Esophagus muscularis mucosa (tissue), 4 donors: ENCODE measurements around the gene DCP1B. TPM values are rescaled to one million over a fixed set of nuclear protein-coding genes. Genes with fewer than 3 reads are reported as not detected.
A peak's percentile ranks its signal among the peaks of the same experiment; 100 is the strongest.

ENCODE experiments used
- DNase-seq: peaks from one replicate; pipeline ENCODE4 v3.0.0-alpha.2; 2017; ENCODE audit errors: extremely low spot score
- H3K27ac ChIP-seq, 4 donors: fragments of 200-600 bp; sonication (generic); replicated peaks in 1 of 4; 1 replicate in 3 of 4; 2 replicates in 1 of 4; pipeline ENCODE4 v1.5.1; 2016 to 2019; ENCODE audit warnings: mild to moderate bottlenecking in 1 of 4
- H3K27me3 ChIP-seq, 4 donors: fragments of 200-600 bp; sonication (generic); one replicate each; pipeline versions ENCODE4 v1.5.1 to v1.6.0; 2016 to 2019
- H3K36me3 ChIP-seq, 4 donors: fragments of 200-600 bp; sonication (generic); one replicate each; pipeline ENCODE4 v1.5.1; 2016 to 2019
- H3K4me1 ChIP-seq, 4 donors: fragments of 200-600 bp; sonication (generic); one replicate each; pipeline ENCODE4 v1.5.1; 2016 to 2019
- H3K4me3 ChIP-seq, 4 donors: fragments of 200-600 bp; sonication (generic); 1 replicate in 2 of 4; 2 replicates in 2 of 4; pipeline ENCODE4 v1.5.1; 2016 to 2019; ENCODE audit warnings: mild to moderate bottlenecking in 4 of 4, moderate library complexity in 1 of 4
- H3K9me3 ChIP-seq, 4 donors: fragments of 200-600 bp; sonication (generic); 1 replicate in 3 of 4; 2 replicates in 1 of 4; pipeline ENCODE4 v1.5.1; 2016 to 2019
- CTCF ChIP-seq, 3 experiments: fragments of 200-600 bp in 2 of 3; fragments of 450-650 bp in 1 of 3; sonication (generic) in 2 of 3; IDR thresholded peaks; one replicate each; pipeline ENCODE4 v1.5.1; 2017 to 2019; ENCODE audit warnings: antibody characterized with exemption in 3 of 3, mild to moderate bottlenecking in 2 of 3, moderate library complexity in 1 of 3
- EP300 ChIP-seq: sonication (generic); formaldehyde crosslinking; IDR thresholded peaks from one replicate; pipeline ENCODE4 v1.6.1; 2017; ENCODE audit warnings: antibody characterized with exemption
- POLR2A ChIP-seq: fragments of 450-650 bp; IDR thresholded peaks from one replicate; pipeline ENCODE4 v1.6.1; 2017; ENCODE audit warnings: antibody characterized with exemption, moderate library complexity, mild to moderate bottlenecking, low read depth
- POLR2AphosphoS5 ChIP-seq, 2 donors: sonication (generic); formaldehyde crosslinking; IDR thresholded peaks; one replicate each; pipeline ENCODE4 v1.6.1; 2017; ENCODE audit warnings: antibody characterized with exemption in 2 of 2
- WGBS: methylation state at CpG from one replicate; pipeline ENCODE4 v1.1.5; 2018; 5-methylcytosine and 5-hydroxymethylcytosine counted together
- intact Hi-C: fragments of 100-400 bp; cut with DNase I; formaldehyde crosslinking; loops from one replicate; pipeline ENCODE4 v1.15.1; 2023
- total RNA-seq, 4 donors: library from RNA; depleted of rRNA; stranded (reverse); fragments of >200 nt; gene quantifications; one replicate each; pipeline versions ENCODE4 v1.1.0 to v1.2.1, GENCODE V29; 2016

Gene DCP1B
- total RNA-seq, 4 donors from 2014 or later: 22.0 to 26.5 (median 24.4) TPM

DNA sequence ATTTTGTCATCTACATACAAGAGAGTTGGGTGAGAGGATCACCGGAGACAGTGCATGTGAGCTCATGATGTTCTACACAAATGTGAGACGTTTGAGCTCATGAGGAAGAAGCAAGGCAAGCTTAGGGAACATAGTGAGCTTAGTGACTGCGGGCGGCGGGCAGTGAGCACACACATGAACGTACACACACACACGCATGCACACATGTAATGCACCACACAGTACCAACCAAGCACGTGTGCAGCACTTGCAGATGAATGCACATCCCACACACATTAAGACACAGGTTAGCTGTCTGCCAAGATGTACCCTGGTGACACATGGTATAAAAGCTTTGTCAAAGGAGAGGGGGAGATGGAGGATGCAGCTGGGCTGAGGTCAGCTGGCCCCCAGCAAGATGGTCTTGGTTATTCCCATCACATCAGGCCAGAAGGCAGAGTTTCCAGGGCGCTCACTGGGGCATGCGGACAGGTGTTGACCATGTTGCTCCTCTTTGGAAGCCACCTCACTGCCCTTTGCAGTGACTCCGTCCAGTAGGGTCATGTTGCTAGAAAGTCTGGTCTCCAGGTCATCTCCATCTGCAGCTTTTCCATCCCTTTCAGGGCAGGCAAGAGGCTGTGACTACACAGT lies 77.1 kb downstream of the DCP1B start:
- Histone ChIP-seq H3K36me3 (no peaks in the 10 kb centered on the region), H3K4me1 (peaks cover 40 to 65% (median 55%) of the 10 kb centered on the region in 4 donors), H3K9me3 (no peaks in the 10 kb centered on the region), H3K27me3 (no peaks in the 10 kb centered on the region), H3K4me3 (no peak overlapping the region), H3K27ac (peak overlapping the region in 1 of 4 donors; percentile 54)
- intact Hi-C loops: no loop called here
- TF ChIP-seq POLR2A (no peak), CTCF (IDR thresholded peaks at IDR 0.05) (no peak), EP300 (no peak), POLR2AphosphoS5 (IDR thresholded peaks at IDR 0.05) (no peak)
- WGBS: 95% methylated on average over 11 of the region's 11 CpGs
- DNase-seq: peak; percentile 77

DNA sequence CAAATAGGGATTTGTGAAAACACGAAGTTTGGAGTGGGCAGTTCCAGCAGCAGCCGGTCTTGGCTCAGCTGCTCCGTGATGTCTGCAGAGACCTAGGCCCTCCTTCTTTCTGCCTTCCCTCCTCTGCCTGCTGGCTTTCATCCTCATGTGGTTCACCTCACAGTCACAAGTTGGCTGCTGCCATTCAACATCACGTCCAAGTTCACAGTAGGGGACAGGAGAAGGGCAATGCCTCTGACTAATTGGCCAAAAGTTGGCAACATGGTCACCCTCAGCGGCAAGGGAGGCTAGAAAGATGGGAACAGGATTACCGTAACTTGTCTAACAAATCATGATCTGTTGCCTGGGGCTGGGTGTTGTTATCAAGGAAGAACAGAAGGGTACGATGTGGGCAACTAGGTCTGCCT lies 78.0 kb downstream of the DCP1B start:
- 74% methylated on average over 7 of the region's 7 CpGs for WGBS
- H3K27ac ChIP-seq: peak overlapping the region in 1 of 4 donors; percentile 1
- H3K4me3 ChIP-seq: no peak overlapping the region
- H3K36me3 ChIP-seq: no peaks in the 10 kb centered on the region
- H3K27me3 ChIP-seq: no peaks in the 10 kb centered on the region
- TF ChIP-seq POLR2A (no peak), EP300 (no peak), POLR2AphosphoS5 (IDR thresholded peaks at IDR 0.05) (no peak), CTCF (IDR thresholded peaks at IDR 0.05) (no peak)
- peaks cover 36 to 56% (median 46%) of the 10 kb centered on the region in 4 donors for H3K4me1 ChIP-seq
- DNase-seq: peak; percentile 62
- H3K9me3 ChIP-seq: no peaks in the 10 kb centered on the region
- intact Hi-C loops: no loop called here

DNA sequence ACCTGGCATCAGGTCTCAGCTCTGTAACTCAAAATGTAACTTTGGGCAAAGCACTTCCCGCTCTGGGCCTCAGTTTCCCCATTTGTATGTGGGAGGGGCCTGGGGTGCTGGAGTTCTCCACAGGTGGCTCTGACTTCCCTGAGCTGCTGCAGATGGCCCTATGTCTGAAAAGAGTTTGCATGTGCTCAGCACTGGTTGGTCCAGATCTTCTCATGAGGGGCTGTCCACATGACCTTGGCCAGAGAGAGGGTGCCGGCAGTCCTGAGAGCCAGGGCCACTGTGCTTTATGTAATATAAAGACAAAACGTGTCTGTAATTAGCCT lies 78.6 kb downstream of the DCP1B start:
- WGBS: 72% methylated on average over 2 of the region's 3 CpGs
- no peaks in the 10 kb centered on the region for H3K9me3 ChIP-seq
- H3K27me3 ChIP-seq: no peaks in the 10 kb centered on the region
- peak overlapping the region in 3 of 4 donors; percentile 1 to 65 (median 59) for H3K27ac ChIP-seq
- H3K36me3 ChIP-seq: no peaks in the 10 kb centered on the region
- intact Hi-C loops: no loop called here
- no peak overlapping the region for H3K4me3 ChIP-seq
- peak; percentile 37 for DNase-seq
- peaks cover 33 to 50% (median 42%) of the 10 kb centered on the region in 4 donors for H3K4me1 ChIP-seq
- TF ChIP-seq POLR2A (no peak), CTCF (IDR thresholded peaks at IDR 0.05) (no peak), POLR2AphosphoS5 (IDR thresholded peaks at IDR 0.05) (no peak)

DNA sequence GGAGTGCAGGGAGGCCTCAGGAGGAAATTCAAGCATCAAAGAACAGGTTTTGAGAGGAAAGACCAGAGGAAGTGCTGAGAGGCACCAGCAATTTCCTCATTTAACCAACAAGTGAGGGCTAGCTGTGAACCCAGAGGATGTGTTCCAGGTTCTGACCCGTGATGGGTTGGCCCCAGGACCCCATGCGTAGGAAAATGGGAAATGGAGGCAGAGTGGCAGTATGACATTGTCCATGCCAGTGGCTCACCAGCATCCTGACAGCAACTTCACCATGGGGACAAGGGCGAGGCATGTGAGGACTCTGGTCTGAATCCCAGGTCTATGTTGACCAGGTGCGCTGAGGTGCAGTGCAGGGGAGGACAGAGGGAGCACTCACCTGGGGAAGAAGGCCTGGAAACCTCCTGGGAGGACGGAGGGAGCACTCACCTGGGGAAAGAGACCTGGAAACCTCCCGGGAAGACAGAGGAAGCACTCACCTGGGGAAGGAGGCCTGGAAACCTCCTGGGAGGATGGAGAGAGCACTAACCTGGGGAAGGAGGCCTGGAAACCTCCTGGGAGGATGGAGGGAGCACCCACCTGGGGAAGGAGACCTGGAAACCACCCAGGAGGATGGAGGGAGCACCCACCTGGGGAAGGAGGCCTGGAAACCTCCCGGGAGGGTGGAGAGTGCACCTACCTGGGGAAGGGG lies 79.1 kb downstream of the DCP1B start:
- TF ChIP-seq POLR2AphosphoS5 (IDR thresholded peaks at IDR 0.05) (no peak), EP300 (no peak), CTCF (IDR thresholded peaks at IDR 0.05) (no peak), POLR2A (no peak)
- H3K36me3 ChIP-seq: no peaks in the 10 kb centered on the region
- H3K27me3 ChIP-seq: no peaks in the 10 kb centered on the region
- WGBS: 80% methylated on average over 7 of the region's 7 CpGs
- intact Hi-C loops: no loop called here
- no peak overlapping the region for H3K4me3 ChIP-seq
- H3K9me3 ChIP-seq: no peaks in the 10 kb centered on the region
- peak overlapping the region in 3 of 4 donors; percentile 47 to 65 (median 59) for H3K27ac ChIP-seq
- DNase-seq: peak; percentile 37
- peaks cover 30 to 50% (median 39%) of the 10 kb centered on the region in 4 donors for H3K4me1 ChIP-seq
